ENCODE data around the gene ITGB6.

- TF ChIP-seq CTCF (conservative IDR thresholded peaks at IDR 0.05) (no peak), ZFX (IDR thresholded peaks at IDR 0.05) (no peak)
Observed at GRCh38 chr2:160063271-160063670, 136.8 kb downstream of the ITGB6 start.

Measured in C4-2B (cell line).